GM18499 (cell line): ENCODE data around the gene CMYA5.

Experiments
- ATAC-seq: cut with Tn5 transposase; IDR thresholded peaks from one replicate; pipeline ENCODE4 v1.9.1; 2021; ENCODE audit warnings: moderate number of reproducible peaks; ENCODE audit not compliant: insufficient read depth, unreplicated experiment

Gene CMYA5

DNA sequence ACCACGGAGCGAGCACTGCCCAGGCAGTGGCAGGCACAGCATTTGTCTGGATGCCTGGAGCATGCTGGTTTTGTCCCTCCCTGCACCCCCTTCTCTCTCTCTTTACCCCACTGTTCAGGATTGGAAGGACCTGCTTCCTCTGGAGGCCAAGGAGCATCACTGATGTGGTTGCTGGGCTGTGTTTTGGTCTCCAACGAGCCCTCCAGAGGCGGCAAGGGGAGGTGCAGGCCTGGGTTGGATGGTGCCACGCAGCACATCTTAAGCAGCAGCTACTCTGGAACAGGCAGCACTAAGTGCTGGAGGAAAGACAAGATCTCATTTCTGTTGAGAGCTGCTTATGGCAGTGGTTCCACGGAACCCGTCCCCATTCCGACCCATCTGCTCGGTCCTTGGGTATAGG, 139.6 kb downstream of the CMYA5 start:
- no peak for ATAC-seq

- ATAC-seq, result no peak
Measured at GRCh38 chr5:79831381-79832309, 142.0 kb downstream of the CMYA5 start.

DNA sequence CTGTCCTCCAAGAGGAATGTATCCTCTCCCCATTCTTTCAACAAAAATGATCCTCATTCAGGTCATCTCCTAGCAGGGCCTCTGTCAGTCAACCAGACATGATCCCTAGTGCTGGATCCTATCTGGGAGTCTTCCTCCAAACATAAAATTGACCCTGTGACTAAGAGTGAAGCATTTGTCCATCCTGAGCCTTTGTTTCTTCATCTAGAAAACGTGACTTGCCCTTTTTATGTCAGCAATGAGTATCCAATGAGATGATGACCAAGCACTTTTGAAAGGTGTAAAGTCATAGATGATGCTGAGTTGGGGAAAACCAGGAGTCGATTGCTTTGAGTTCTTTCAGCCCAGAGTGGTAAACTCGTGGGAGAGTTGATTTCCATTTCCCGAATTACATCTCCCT, 143.3 kb downstream of the CMYA5 start:
- no peak for ATAC-seq

- ATAC-seq, result no peak
Measured at GRCh38 chr5:79834098-79834753, 144.6 kb downstream of the CMYA5 start.

DNA sequence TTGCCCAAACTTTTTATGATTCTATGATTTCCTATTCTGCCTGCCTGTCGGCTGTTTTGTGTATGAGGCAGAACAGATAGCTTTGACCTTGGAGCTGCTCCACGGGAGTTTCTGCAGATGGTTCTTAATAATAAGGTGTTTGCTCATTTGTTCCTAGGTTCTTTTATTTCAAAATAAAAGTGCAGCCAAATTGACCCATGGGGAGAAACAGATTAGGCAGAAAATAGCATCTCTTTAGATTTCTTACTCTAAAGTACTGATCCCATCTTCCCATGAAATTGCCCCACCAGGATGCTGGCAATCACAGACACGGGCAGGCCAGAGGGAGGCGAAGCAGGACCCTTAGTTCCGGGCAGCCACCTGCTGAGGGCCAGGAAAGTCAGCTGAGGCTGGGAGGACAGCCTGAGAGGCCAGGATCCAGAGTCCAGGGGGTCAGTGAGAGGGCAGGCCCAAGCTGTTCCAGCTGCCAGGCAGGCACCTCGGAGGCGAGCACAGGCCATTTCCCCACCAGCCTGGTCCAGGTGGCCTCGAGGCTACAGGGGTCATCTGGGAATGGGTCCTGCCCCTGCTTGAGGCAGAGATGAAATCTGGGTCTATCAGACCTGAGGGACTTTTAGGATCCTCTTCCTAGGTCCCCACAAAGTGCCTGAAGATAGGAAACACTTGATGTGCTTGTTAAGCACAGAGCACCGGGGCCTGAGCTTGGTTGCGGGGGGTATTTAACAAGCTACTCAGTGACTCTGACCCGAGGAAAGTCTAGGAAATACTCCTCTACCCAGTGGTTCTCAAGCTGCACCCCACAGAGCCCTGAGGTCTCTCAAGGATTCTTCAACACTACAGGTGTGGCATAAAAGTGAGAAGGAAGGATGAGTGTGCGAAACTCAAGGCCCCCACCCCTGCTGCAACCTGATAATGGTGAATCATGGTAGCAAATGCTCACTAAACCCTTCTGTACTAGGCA, 145.4 kb downstream of the CMYA5 start:
- ATAC-seq, result no peak

DNA sequence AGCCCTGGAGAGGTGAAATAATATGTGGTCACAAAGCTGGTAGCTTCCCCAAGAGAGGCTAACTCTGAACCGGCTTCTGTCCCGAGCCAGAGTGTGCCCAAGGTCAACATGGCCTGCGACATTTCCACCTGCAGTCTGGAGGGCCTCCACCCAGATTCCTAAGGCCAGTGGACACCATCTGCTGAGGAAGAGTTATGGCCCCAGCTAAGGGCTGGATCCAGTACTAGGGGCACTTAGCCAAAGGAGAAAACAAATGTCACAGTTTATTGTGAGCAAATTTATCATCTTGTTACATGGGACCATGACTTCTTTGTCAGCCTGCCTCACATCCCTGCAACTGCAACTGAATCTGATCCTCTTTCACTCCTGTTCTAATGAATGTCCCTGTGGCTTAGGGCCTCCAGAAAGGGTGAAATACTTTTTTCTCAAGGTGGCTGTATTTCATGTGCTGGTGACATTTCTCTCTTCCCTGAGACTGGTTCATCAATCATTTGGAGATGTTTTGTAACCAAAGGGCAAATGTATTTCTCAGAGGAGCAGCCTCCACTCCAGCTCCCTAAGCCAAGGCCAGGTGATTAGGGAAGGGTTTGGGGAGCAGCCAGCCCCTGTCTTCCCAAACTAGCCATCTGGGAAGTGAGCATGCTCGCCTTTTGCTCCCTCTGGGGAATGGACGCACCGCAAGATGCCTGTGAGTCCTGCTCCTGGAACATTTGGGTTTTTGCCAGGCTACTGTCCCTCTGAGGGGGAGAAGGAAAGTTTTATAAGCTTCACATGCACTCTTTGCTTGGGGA, 148.3 kb downstream of the CMYA5 start:
- no peak for ATAC-seq

GRCh38 chr5:79840084-79840990, 150.7 kb downstream of the CMYA5 start:
- ATAC-seq, result no peak

GRCh38 chr5:79841172-79841571, 151.5 kb downstream of the CMYA5 start:
- ATAC-seq, result no peak

DNA sequence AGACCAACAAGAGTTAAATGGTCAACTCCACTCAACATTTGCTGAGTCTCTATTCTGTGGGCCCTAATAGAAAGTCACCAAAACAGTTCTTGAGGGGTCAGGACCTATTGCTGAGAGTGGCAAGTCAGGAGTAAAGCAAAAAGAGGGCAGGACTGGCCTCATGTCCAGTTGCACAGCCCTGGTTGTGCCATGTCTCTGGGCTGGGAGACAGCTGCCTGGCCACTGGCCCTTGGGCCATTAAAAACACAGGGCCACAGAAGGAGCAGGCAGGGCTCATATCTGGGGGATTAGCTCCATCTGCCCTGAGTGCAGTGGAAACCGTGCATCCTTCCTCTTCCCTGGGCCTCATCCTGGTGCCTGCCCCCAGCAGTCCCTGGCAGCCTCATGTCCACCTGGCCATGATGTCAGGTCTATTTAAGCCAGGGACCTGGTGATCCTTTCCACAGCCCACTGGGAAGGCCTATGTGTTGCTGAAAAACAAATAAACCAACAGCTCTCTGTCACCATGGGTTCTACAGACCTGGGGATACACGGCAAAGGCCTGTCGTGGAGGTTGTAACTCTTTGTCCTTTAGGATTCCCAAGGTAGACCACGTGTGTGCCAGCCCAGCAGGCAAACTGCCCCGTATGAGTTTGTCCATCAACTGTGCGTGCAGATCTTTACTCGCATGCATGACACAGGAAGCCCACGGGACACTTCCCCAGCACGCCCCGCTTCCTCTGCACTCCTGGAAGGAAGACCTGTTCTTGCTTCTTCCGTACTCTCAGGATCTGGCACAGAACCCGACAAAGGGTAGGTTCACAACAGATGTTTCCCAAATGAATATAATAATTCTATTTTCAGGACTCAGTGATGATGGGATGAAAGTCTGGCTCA, 152.6 kb downstream of the CMYA5 start:
- ATAC-seq, result no peak

DNA sequence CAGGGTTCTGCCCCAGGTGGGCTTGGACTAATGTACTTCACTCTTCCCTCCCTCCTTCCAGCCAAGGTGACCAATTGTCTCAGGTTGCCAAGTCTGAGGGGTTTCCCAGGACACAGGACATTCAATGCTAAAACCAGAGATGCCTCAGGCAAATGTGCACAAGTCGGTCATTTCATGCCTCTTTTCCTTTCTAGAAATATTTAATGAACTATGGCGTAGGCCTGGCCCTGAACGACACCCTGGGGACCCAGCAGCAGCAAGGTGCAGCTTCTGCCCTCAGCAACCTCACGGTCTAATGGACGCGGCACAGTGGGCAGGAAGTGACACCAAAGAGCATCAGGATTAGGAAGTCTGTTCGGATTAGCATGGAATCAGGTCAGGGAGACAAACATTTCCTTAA, 153.4 kb downstream of the CMYA5 start:
- no peak for ATAC-seq

GRCh38 chr5:79843450-79844388, 154.1 kb downstream of the CMYA5 start:
- no peak for ATAC-seq

- no peak for ATAC-seq
Measured at GRCh38 chr5:79844571-79844970, 154.9 kb downstream of the CMYA5 start.

DNA sequence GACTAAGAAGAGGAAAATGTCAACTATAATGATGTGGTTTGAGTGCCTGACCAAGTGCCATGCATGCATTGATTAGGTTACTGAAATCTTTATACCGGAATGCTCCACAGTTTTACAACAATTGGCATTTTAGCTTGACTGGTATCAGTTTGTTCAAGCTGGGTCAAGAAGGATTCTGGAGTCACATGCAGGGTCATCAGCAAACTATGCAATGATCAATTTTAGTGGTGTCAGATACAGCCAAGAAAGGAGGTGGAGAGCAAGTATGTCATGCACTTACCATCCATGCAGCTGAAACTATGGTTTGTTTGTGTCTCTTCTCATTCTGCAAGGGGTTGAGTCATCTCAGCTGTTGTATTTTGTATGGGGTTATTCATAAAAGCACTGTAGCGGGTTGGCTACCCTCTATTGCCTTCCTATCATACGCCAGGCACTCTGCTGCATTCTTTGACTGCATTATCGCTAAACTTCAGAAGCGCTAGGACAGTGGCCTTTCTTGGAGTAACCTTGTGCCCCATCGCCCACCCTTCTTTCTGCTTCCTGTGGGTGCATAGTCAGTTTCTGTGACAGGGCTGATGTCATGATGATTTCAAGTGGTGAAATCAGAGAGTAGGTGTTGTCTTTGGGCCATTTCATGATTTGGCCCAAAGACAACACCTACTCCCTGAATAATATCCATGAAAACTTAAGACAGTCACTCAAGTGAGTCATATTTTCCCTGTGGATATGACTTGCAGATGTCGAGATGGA, 156.0 kb downstream of the CMYA5 start:
- ATAC-seq, result no peak

DNA sequence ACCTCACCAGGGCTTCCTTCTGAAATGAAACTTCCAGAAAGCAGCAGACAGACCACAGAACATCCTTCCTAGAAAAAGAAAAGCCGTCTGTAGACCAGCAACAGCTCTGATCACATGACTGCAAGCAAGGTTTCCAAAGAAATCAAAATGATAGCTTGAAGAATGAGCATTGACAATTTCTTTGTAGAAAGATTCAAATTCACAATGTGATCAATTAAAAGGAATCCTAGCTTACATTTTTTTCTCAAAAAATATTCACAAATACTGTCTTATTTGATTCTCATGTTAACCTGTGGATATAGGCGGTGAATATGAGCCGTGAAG, 156.5 kb downstream of the CMYA5 start:
- ATAC-seq, result no peak

- ATAC-seq, result no peak
Measured at GRCh38 chr5:79847561-79847960, 157.9 kb downstream of the CMYA5 start.

DNA sequence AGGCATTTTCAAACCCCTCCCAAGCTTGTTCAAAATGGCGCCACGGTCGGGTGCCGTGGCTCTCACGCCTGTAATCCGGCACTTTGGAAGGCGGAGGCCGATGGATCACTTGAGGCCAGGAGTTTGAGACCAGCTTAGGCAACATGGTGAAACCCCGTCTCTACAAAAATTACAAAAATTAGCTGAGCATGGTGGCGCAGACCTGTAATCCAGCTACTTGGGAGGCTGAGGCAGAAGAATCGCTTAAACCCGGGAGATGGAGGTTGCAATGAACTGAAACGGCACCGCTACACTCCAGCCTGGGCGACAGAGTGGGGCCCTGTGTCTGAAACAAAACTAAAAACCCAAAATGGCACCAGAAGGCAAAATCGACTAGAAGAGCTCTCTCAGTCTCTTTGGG, 159.4 kb downstream of the CMYA5 start:
- no peak for ATAC-seq
